HepG2 (cell line): ENCODE measurements around the gene RLN3. TPM values are rescaled to one million over a fixed set of nuclear protein-coding genes. Genes with fewer than 3 reads are reported as not detected.
A peak's percentile ranks its signal among the peaks of the same experiment; 100 is the strongest.

Experiments
- GLI4 ChIP-seq: sonication (generic); formaldehyde crosslinking; IDR thresholded peaks from 2 replicates; pipeline ENCODE4 v1.5.1; 2020; ENCODE audit warnings: missing genetic modification reagents, mild to moderate bottlenecking, moderate library complexity, borderline replicate concordance
- HIVEP1 ChIP-seq: sonication (generic); formaldehyde crosslinking; IDR thresholded peaks from 2 replicates; pipeline ENCODE4 v1.4.0; 2020; ENCODE audit warnings: mild to moderate bottlenecking, missing genetic modification reagents
- IRF1 ChIP-seq: sonication (generic); formaldehyde crosslinking; IDR thresholded peaks from 2 replicates; pipeline ENCODE4 v1.4.0; 2020; ENCODE audit warnings: low read depth, mild to moderate bottlenecking, missing genetic modification reagents
- NFE2L2 ChIP-seq: fragments of 150-350 bp; IDR thresholded peaks from 2 replicates; pipeline ENCODE4 v1.6.1; 2014; ENCODE audit warnings: low read length
- YEATS4 ChIP-seq: sonication (generic); formaldehyde crosslinking; IDR thresholded peaks from 2 replicates; pipeline ENCODE4 v1.4.0; 2020; ENCODE audit warnings: missing genetic modification reagents, borderline replicate concordance
- ZBED4 ChIP-seq: sonication (generic); formaldehyde crosslinking; IDR thresholded peaks from 2 replicates; pipeline ENCODE4 v1.4.0; 2020; ENCODE audit warnings: missing genetic modification reagents, borderline replicate concordance
- ZFP37 ChIP-seq: sonication (generic); formaldehyde crosslinking; IDR thresholded peaks from 2 replicates; pipeline ENCODE4 v1.4.0; 2020; ENCODE audit warnings: missing genetic modification reagents, borderline replicate concordance
- ZNF282 ChIP-seq: fragments of 450-650 bp; IDR thresholded peaks from 2 replicates; pipeline ENCODE4 v1.6.1; 2018; ENCODE audit not compliant: partially characterized antibody
- ZNF7 ChIP-seq: IDR thresholded peaks from 2 replicates; pipeline ENCODE4 v1.6.1; 2016; ENCODE audit warnings: missing biosample characterization, missing genetic modification reagents
- ZNF766 ChIP-seq: sonication (generic); formaldehyde crosslinking; IDR thresholded peaks from 2 replicates; pipeline ENCODE4 v1.5.0; 2020; ENCODE audit warnings: missing genetic modification reagents, borderline replicate concordance
- ZNF841 ChIP-seq: sonication (generic); formaldehyde crosslinking; IDR thresholded peaks from 2 replicates; pipeline ENCODE4 v1.8.1; 2023; ENCODE audit warnings: missing genetic modification reagents, borderline replicate concordance
- polyA plus RNA-seq, 8 experiments: library from polyadenylated mRNA; depleted of rRNA in 3 of 8; stranded (reverse) in 7 of 8; unstranded in 1 of 8; fragments of >200 nt; fragmentation: Illumina TruSeq in 4 of 8; extraction: Trizol in 4 of 8; gene quantifications; 2 replicates each; pipeline versions ENCODE4 v1.2.1 to v1.2.3, GENCODE V29; 2011 to 2016; ENCODE audit warnings: low read depth in 4 of 8, missing spikeins in 1 of 8, mixed read lengths in 1 of 8; ENCODE audit not compliant: insufficient read depth in 1 of 8
- total RNA-seq, 5 experiments: library from RNA; depleted of rRNA; stranded (reverse); fragments of >200 nt; fragmentation: Illumina TruSeq; extraction: Trizol; gene quantifications; 2 replicates each; pipeline ENCODE4 v1.2.3, GENCODE V29; 2016; ENCODE audit warnings: low read depth in 1 of 5
- TF ChIP-seq, protein P1 (sequence below): sonication (generic); formaldehyde crosslinking; IDR thresholded peaks from 2 replicates; pipeline ENCODE4 v1.8.1; 2022; ENCODE audit warnings: low read depth, mild to moderate bottlenecking, missing genetic modification reagents
- TF ChIP-seq, protein P2 (sequence below): sonication (generic); formaldehyde crosslinking; IDR thresholded peaks from 2 replicates; pipeline ENCODE4 v1.9.0; 2021; ENCODE audit warnings: missing genetic modification reagents, borderline replicate concordance

RLN3 gene
- total and polyA plus RNA-seq, 2 of the 13 experiments (the other 11 are each of a cell fraction or from before 2014, with no cell fraction given), result not detected

DNA sequence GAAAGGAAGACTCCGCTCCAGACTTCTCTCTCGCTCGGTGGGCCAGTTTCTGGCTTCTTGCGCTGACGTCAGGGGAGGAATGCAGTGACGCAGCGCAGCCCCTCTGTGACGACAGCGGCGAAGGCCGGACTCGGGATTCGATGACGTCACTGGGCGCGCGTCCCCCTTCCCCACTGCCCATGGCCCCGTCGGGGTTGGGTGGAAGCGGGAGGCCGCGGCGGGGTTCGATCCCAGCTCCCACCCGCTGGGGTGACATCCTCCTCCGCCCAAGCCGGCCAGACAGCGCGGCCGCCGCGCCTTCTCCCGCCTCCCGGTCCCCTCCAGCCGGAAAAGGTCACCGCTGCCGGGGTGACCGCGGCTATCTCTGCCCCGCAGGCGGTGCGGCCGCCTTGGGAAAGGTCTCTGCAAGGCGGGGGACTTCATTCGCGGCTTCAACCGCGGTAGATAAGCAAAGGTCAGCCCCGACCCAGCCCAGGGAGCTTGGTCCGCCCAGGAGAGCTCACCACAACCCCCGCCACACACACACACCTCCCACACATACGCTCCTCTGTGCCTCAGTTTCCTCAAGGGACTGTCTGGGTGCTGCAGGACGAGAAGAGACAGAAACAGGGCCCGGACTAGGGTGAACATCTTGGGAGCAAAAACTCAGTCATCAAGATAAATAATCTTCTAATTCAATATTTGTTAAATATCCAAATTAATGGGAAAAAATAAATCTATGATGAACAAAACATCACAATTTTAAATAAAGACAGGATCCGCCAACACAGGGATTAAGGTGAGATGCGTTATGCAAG, 21.0 kb upstream of the RLN3 start (continued):
- TF ChIP-seq ZNF766 (CRISPR knock-in tag) (no peak), IRF1 (CRISPR knock-in tag) (no peak), HIVEP1 (CRISPR knock-in tag) (peak; percentile 75; the same call in 1 of the 2 replicates), ZNF282 (no peak), ZNF7 (CRISPR knock-in tag) (no peak), ZFP37 (CRISPR knock-in tag) (no peak), YEATS4 (CRISPR knock-in tag) (peak; percentile 35; the same call in 1 of the 2 replicates), ZNF841 (CRISPR knock-in tag) (no peak), ZBED4 (peak; percentile 55), NFE2L2 (no peak), GLI4 (peak; percentile 25; the same call in 1 of the 2 replicates)
- TF ChIP-seq, protein P1, sequence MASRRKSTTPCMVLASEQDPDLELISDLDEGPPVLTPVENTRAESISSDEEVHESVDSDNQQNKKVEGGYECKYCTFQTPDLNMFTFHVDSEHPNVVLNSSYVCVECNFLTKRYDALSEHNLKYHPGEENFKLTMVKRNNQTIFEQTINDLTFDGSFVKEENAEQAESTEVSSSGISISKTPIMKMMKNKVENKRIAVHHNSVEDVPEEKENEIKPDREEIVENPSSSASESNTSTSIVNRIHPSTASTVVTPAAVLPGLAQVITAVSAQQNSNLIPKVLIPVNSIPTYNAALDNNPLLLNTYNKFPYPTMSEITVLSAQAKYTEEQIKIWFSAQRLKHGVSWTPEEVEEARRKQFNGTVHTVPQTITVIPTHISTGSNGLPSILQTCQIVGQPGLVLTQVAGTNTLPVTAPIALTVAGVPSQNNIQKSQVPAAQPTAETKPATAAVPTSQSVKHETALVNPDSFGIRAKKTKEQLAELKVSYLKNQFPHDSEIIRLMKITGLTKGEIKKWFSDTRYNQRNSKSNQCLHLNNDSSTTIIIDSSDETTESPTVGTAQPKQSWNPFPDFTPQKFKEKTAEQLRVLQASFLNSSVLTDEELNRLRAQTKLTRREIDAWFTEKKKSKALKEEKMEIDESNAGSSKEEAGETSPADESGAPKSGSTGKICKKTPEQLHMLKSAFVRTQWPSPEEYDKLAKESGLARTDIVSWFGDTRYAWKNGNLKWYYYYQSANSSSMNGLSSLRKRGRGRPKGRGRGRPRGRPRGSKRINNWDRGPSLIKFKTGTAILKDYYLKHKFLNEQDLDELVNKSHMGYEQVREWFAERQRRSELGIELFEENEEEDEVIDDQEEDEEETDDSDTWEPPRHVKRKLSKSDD (CRISPR knock-in tag), result peak; percentile 99
- TF ChIP-seq, protein P2, sequence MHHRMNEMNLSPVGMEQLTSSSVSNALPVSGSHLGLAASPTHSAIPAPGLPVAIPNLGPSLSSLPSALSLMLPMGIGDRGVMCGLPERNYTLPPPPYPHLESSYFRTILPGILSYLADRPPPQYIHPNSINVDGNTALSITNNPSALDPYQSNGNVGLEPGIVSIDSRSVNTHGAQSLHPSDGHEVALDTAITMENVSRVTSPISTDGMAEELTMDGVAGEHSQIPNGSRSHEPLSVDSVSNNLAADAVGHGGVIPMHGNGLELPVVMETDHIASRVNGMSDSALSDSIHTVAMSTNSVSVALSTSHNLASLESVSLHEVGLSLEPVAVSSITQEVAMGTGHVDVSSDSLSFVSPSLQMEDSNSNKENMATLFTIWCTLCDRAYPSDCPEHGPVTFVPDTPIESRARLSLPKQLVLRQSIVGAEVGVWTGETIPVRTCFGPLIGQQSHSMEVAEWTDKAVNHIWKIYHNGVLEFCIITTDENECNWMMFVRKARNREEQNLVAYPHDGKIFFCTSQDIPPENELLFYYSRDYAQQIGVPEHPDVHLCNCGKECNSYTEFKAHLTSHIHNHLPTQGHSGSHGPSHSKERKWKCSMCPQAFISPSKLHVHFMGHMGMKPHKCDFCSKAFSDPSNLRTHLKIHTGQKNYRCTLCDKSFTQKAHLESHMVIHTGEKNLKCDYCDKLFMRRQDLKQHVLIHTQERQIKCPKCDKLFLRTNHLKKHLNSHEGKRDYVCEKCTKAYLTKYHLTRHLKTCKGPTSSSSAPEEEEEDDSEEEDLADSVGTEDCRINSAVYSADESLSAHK (CRISPR knock-in tag), result no peak
